Measurements from ENCODE around the gene THAP7.

- no peak for TF ChIP-seq CTCF (IDR thresholded peaks at IDR 0.05)
- TF ChIP-seq POLR2A (IDR thresholded peaks at IDR 0.05), result no peak
Measured at GRCh38 chr22:21051145-21051830, 49.4 kb upstream of the THAP7 start.
